GM18909 (cell line): ENCODE measurements around the gene CRIM1.

Source experiments
- ATAC-seq: cut with Tn5 transposase; IDR thresholded peaks from one replicate; pipeline ENCODE4 v1.9.1; 2021; ENCODE audit warnings: mild to moderate bottlenecking; ENCODE audit not compliant: unreplicated experiment, poor library complexity

CRIM1 gene

GRCh38 chr2:36538335-36538734 lies 182.8 kb downstream of the CRIM1 start:
- ATAC-seq, result no peak

GRCh38 chr2:36539631-36540030 lies 184.1 kb downstream of the CRIM1 start:
- peak; percentile 85 for ATAC-seq

GRCh38 chr2:36540986-36541754 lies 185.6 kb downstream of the CRIM1 start:
- no peak for ATAC-seq

GRCh38 chr2:36541891-36542595 lies 186.5 kb downstream of the CRIM1 start:
- ATAC-seq, result no peak

- ATAC-seq, result no peak
Measured at GRCh38 chr2:36544638-36545338, 189.2 kb downstream of the CRIM1 start.

GRCh38 chr2:36545871-36546416 lies 190.4 kb downstream of the CRIM1 start:
- no peak for ATAC-seq

GRCh38 chr2:36547906-36548305 lies 192.3 kb downstream of the CRIM1 start:
- ATAC-seq, result no peak

- no peak for ATAC-seq
Measured at GRCh38 chr2:36549165-36549574, 193.6 kb downstream of the CRIM1 start.

- no peak for ATAC-seq
Measured at GRCh38 chr2:36550006-36550405, 194.4 kb downstream of the CRIM1 start.

- no peak for ATAC-seq
Measured at GRCh38 chr2:36553683-36554082, 198.1 kb downstream of the CRIM1 start.

GRCh38 chr2:36554531-36554930 lies 199.0 kb downstream of the CRIM1 start:
- no peak for ATAC-seq

- ATAC-seq, result no peak
Measured at GRCh38 chr2:36555789-36556188, 200.2 kb downstream of the CRIM1 start.

- ATAC-seq, result no peak
Measured at GRCh38 chr2:36556842-36557241, 201.3 kb downstream of the CRIM1 start.

GRCh38 chr2:36559221-36559942 lies 203.8 kb downstream of the CRIM1 start:
- no peak for ATAC-seq

- no peak for ATAC-seq
Measured at GRCh38 chr2:36560726-36561125, 205.1 kb downstream of the CRIM1 start.

GRCh38 chr2:36561237-36561944 lies 205.8 kb downstream of the CRIM1 start:
- no peak for ATAC-seq

- no peak for ATAC-seq
Measured at GRCh38 chr2:36562240-36562639, 206.7 kb downstream of the CRIM1 start.

- ATAC-seq, result no peak
Measured at GRCh38 chr2:36562973-36563532, 207.5 kb downstream of the CRIM1 start.

- no peak for ATAC-seq
Measured at GRCh38 chr2:36564377-36564930, 208.9 kb downstream of the CRIM1 start.
